GM12873 (cell line): ENCODE measurements around the gene CLCNKB.

Experiments used
- CTCF ChIP-seq: IDR thresholded peaks from 2 replicates; pipeline ENCODE4 v1.5.1; 2012; ENCODE audit warnings: low read depth, mild to moderate bottlenecking, moderate library complexity, low read length, control low read depth; ENCODE audit not compliant: insufficient read depth; ENCODE audit errors: missing control alignments

Gene CLCNKB

DNA sequence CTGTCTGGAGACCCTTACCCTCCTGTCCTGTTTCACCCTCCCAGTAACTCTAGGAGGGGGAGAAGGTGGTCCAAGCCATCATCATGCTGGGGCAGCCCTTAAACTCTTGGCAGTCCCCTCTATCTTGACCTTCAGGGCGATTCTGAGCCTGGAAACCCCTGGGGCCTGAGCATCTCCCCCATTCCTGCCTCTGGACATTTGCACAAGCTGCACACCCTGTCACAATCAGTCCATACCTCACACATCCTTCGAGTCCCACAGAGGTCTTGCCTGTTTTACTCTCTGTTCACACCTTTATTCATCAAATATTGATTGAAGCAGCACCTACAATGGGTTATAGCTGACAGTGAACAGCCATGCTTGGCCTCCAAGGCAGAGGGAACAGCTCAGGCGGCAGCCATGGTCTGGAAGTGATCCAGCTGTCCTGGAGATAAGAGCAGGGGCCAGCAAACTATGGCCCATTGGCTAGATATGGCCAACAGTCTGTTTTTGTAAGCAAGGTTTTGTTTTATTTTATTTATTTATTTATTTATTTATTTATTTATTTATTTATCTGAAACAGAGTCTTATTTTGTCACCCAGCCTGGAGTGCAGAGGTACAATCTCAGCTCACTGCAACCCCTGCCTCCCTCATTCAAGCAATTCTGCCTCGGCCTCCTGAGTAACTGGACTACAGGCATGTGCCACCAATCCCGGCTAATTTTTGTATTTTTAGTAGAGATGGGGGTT lies 37.0 kb downstream of the CLCNKB start:
- no peak for TF ChIP-seq CTCF

DNA sequence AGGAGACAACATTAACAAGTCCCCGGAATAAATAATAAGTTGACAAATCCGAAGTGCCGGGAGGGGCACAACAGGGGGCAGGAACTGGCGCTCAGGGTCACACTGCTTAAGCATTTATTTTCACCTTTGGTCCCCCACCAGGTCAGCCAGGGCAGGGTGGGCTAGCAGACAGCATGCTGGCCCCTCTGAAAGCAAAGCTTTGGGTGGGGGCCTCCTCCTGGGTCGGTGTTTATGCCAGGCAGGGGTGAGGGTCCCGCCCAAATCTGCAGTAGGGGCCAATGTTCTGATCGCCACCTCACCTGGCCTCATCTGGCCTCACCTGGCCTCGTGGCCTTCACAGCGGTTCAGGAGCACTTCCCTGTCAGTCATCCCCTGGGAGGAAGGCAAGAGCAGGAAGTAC lies 38.1 kb downstream of the CLCNKB start:
- no peak for TF ChIP-seq CTCF

DNA sequence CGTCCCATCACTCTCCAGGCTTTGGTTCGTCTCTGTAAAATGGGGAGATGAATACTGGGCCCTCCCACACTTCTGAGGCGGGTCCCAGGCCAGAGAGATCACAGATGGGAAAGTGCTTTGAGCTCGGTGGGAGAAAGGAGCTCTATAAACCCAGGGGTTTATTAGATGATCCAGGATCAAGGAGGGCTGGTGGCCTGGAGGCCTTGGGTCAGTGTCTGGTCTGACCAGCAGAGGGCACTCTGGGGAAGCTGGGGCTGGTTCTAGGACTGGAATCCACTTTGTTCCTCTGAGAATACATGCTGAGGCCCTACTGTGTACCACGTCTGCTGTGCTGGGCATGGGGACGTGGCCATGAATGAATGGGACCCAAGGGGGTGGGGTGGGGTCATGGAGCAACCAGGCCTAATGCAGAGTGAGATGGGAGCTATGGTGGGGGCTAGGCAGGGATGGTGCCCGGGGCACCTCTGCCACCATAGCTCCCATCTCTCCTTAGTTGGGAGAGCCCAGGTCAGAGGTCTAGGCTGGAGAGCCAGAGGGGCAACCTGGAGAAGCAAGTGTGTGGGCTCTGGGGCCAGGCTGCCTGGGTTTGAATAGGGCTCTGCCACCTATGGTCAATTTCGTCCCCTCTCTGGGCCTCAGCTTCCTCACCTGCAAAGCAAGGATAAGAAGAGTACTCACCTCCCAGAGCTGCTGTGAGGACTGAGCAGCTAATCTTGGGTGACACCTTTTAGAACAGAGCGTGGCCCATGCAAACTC lies 38.9 kb downstream of the CLCNKB start:
- TF ChIP-seq CTCF: peak; percentile 90

GRCh38 chr1:16083486-16083885 lies 39.9 kb downstream of the CLCNKB start:
- TF ChIP-seq CTCF: no peak

GRCh38 chr1:16085522-16085921 lies 41.9 kb downstream of the CLCNKB start:
- TF ChIP-seq CTCF: no peak

- TF ChIP-seq CTCF: no peak
Measured at GRCh38 chr1:16087733-16088132, 44.2 kb downstream of the CLCNKB start.

DNA sequence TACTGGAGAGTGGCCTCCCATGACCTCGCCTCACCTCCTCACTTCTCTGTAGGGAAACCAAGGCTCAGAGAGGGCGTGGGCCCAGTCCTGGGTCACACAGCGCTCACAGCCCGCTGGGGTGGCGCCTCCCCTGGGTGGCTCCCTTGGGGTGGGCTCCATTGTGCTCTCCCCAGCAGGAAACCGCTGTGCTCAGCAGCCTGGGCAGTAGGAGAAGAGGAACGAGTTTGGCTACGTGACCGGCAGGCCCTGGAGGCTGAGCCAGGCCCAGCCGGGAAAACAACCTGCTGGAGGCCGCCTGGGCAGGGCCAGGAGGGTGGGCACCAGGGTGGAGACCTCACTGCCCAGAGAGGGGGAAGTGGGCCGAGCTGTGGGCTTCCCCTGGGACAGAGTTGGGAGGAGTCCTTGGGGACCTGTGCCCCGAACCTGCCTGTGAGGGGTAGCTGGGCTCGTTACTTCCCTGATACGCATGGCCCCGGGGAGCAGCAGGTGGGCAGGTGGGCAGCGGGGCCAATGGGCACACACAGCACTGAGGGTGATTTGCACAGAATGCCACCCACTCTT lies 44.8 kb downstream of the CLCNKB start:
- no peak for TF ChIP-seq CTCF
